Ascending aorta (tissue), 2 donors: ENCODE results near the gene GNB1L. TPM values are rescaled to one million over a fixed set of nuclear protein-coding genes. Genes with fewer than 3 reads are reported as not detected.

Experiments used
- DNase-seq, 2 donors: peaks; one replicate each; pipeline ENCODE4 v3.0.0-alpha.2; 2019; ENCODE audit warnings: low spot score in 2 of 2
- H3K27ac ChIP-seq, 2 donors: fragments of 200-600 bp; sonication (generic); one replicate each; pipeline ENCODE4 v1.5.1; 2016 to 2017; ENCODE audit warnings: mild to moderate bottlenecking in 1 of 2
- H3K27me3 ChIP-seq: fragments of 200-600 bp; sonication (generic); one replicate; pipeline ENCODE4 v1.5.1; 2017
- H3K36me3 ChIP-seq, 2 donors: fragments of 200-600 bp; sonication (generic); one replicate each; pipeline ENCODE4 v1.5.1; 2016
- H3K4me1 ChIP-seq, 2 donors: fragments of 200-600 bp; sonication (generic); one replicate each; pipeline ENCODE4 v1.5.1; 2016 to 2017; ENCODE audit warnings: mild to moderate bottlenecking in 1 of 2
- H3K4me3 ChIP-seq, 2 donors: fragments of 200-600 bp; sonication (generic); one replicate each; pipeline ENCODE4 v1.5.1; 2016 to 2017; ENCODE audit warnings: mild to moderate bottlenecking in 1 of 2
- H3K9me3 ChIP-seq, 2 donors: fragments of 200-600 bp; sonication (generic); one replicate each; pipeline ENCODE4 v1.5.1; 2016
- CTCF ChIP-seq, 3 experiments: fragments of 200-600 bp in 2 of 3; fragments of 450-650 bp in 1 of 3; sonication (generic) in 2 of 3; IDR thresholded peaks; one replicate each; pipeline ENCODE4 v1.5.1; 2016 to 2019; ENCODE audit warnings: antibody characterized with exemption in 3 of 3, mild to moderate bottlenecking in 1 of 3, moderate library complexity in 1 of 3
- intact Hi-C: fragments of 100-400 bp; cut with DNase I; formaldehyde crosslinking; loops from one replicate; pipeline ENCODE4 v1.15.1; 2023
- total RNA-seq: library from RNA; depleted of rRNA; stranded (reverse); fragments of >200 nt; gene quantifications from one replicate; pipeline ENCODE4 v1.1.0, GENCODE V29; 2016

Gene GNB1L
- total RNA-seq, 1 donor from 2014 or later: 7.9 TPM

- peaks cover 0 to 12% of the 10 kb centered on the region in 2 donors for H3K4me1 ChIP-seq
- peaks cover 14% of the 10 kb centered on the region for H3K27me3 ChIP-seq
- no peak overlapping the region for H3K4me3 ChIP-seq
Measured at GRCh38 chr22:19757985-19758895, 96.4 kb downstream of the GNB1L start.

GRCh38 chr22:19757140-19757984 is 97.3 kb downstream of the GNB1L start:
- Histone ChIP-seq H3K27me3 (peaks cover 14% of the 10 kb centered on the region), H3K27ac (no peak overlapping the region), H3K4me3 (peak overlapping the region; percentile 26 to 47), H3K36me3 (no peaks in the 10 kb centered on the region), H3K9me3 (no peaks in the 10 kb centered on the region), H3K4me1 (peaks cover 0 to 12% of the 10 kb centered on the region in 2 donors)
- intact Hi-C loops: no loop called here
- TF ChIP-seq CTCF (IDR thresholded peaks at IDR 0.05): no peak
- no peak for DNase-seq

More at GRCh38 chr22:19757985-19758895, 96.4 kb downstream of the GNB1L start:
- Histone ChIP-seq H3K27ac (no peak overlapping the region), H3K9me3 (no peaks in the 10 kb centered on the region), H3K36me3 (no peaks in the 10 kb centered on the region)
- no peak for DNase-seq
- intact Hi-C loops: no loop called here
- no peak for TF ChIP-seq CTCF (IDR thresholded peaks at IDR 0.05)

GRCh38 chr22:19756288-19757128 is 98.2 kb downstream of the GNB1L start:
- peaks cover 0 to 12% of the 10 kb centered on the region in 2 donors for H3K4me1 ChIP-seq
- no peaks in the 10 kb centered on the region for H3K36me3 ChIP-seq
- peak overlapping the region; percentile 30 to 47 for H3K4me3 ChIP-seq
- peak in 2 of 3 experiments; percentile 25 to 45 for TF ChIP-seq CTCF (IDR thresholded peaks at IDR 0.05)
- no peak for DNase-seq
- no peaks in the 10 kb centered on the region for H3K9me3 ChIP-seq
- peaks cover 14% of the 10 kb centered on the region for H3K27me3 ChIP-seq
- H3K27ac ChIP-seq: no peak overlapping the region
- intact Hi-C loops: no loop called here

- Histone ChIP-seq H3K27ac (no peak overlapping the region), H3K27me3 (peaks cover 14% of the 10 kb centered on the region), H3K36me3 (no peaks in the 10 kb centered on the region), H3K9me3 (no peaks in the 10 kb centered on the region), H3K4me1 (peaks cover 0 to 12% of the 10 kb centered on the region in 2 donors), H3K4me3 (no peak overlapping the region)
- no peak for DNase-seq
- intact Hi-C loops: no loop called here
- TF ChIP-seq CTCF (IDR thresholded peaks at IDR 0.05): no peak
Measured at GRCh38 chr22:19755722-19756287, 98.9 kb downstream of the GNB1L start.
